Measurements from ENCODE around the gene LCOR. TPM values are rescaled to one million over a fixed set of nuclear protein-coding genes. Genes with fewer than 3 reads are reported as not detected.

Gene LCOR
- total RNA-seq, 3 donors from 2014 or later = 70.4 to 106 (median 93.0) TPM

DNA sequence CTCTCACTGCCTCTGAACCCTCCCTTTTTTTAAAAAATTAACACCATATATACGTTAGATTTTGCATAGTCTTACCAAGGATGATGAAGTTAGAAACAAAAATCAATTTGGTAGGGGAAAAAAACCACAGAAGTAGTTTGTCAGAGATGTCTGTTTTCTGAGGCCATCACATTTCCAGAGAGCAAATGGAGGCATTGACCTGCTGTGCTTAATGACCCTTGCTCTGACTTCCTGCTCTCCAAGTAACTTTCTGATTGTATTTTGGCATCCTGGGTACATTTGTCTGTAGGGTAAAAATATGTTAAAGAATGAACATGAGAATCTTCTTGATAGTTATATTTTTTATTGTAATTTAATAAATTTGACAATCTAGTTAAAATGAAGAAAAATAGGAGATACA is 140.2 kb downstream of the LCOR start:
- no peaks in the 10 kb centered on the region for H3K36me3 ChIP-seq (ENCODE audit: low read depth)
- no peaks in the 10 kb centered on the region for H3K4me1 ChIP-seq (ENCODE audit: low read depth)
- DNase-seq (no peak), ATAC-seq (no peak)
- H3K4me3 ChIP-seq = no peak overlapping the region
- intact Hi-C loops (cut with DNase I, micrococcal nuclease) = no loop called here
- TF ChIP-seq, protein P1, sequence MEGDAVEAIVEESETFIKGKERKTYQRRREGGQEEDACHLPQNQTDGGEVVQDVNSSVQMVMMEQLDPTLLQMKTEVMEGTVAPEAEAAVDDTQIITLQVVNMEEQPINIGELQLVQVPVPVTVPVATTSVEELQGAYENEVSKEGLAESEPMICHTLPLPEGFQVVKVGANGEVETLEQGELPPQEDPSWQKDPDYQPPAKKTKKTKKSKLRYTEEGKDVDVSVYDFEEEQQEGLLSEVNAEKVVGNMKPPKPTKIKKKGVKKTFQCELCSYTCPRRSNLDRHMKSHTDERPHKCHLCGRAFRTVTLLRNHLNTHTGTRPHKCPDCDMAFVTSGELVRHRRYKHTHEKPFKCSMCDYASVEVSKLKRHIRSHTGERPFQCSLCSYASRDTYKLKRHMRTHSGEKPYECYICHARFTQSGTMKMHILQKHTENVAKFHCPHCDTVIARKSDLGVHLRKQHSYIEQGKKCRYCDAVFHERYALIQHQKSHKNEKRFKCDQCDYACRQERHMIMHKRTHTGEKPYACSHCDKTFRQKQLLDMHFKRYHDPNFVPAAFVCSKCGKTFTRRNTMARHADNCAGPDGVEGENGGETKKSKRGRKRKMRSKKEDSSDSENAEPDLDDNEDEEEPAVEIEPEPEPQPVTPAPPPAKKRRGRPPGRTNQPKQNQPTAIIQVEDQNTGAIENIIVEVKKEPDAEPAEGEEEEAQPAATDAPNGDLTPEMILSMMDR (IDR thresholded peaks at IDR 0.05) = no peak
- H3K9me3 ChIP-seq = no peaks in the 10 kb centered on the region

DNA sequence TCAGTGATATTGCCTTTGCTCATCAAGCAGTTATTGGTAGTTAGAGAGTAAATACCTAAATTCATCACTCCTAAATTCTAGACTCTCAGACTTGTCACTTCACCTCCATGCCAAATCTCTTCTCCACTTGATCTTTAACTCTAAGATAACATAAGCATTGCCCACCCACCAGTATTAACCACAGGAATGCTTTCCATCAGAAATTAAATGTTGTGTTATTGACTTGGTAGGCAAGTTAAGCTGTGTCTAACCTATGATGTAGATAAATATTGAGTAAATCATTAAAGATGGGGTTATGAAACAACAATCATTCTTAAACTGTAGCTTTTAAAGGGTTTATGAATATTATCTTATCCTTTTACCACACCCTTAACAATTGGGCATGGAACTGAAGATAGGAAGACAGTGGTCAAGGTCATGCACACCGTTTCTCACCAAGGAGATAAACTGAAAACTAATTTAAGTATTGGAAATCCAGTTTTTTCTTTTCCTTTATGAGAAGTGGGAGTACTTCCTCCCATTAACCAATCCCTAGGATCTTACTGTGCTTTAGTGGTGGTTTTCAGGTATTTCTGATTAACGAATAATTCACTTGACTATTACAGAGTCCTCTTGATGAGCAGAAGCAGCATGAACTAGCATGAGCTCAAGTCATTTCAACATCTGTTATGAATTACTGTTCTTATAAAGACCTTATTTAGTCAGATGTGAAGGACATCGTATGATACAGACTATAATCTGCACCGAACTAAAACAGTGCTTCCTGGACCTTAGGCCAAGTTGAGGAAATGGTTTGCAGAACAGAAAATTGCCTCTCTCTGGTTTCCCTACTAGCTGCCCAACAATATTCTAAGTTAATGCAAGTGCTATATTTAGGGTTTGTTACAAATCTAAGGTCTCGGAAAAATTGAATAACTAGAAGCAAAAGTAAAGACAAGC is 142.0 kb downstream of the LCOR start:
- Histone ChIP-seq H3K4me3 (no peak overlapping the region), H3K9me3 (no peaks in the 10 kb centered on the region), H3K4me1 (ENCODE audit: low read depth) (no peaks in the 10 kb centered on the region), H3K36me3 (ENCODE audit: low read depth) (no peaks in the 10 kb centered on the region)
- intact Hi-C loops (cut with DNase I, micrococcal nuclease) = no loop called here
- DNase-seq (no peak), ATAC-seq (peak; percentile 66)
- TF ChIP-seq, protein P1 (IDR thresholded peaks at IDR 0.05) = no peak

DNA sequence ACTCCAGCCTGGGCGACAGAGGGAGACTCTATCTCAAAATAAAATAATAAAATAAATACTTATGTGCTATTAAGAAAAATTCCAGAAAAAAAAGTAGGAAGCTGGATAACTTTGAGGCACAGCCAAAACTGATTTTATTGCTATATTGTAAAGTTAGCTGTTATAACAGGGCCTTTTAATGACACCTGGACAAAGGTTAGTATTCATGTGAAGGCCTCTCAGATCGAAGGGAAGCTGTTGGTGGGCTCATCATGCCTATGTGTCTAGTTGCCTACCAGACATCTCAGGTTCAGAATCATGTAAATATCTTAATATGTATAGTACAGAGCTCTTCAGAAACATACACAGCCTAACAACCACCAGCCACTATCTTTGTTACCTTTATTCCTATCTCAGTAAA is 143.0 kb downstream of the LCOR start:
- DNase-seq = no peak
- TF ChIP-seq, protein P1 (IDR thresholded peaks at IDR 0.05) = no peak
- intact Hi-C loops (cut with DNase I, micrococcal nuclease) = no loop called here
- ATAC-seq = peak; percentile 62
- Histone ChIP-seq H3K36me3 (ENCODE audit: low read depth) (no peaks in the 10 kb centered on the region), H3K4me3 (no peak overlapping the region), H3K4me1 (ENCODE audit: low read depth) (no peaks in the 10 kb centered on the region), H3K9me3 (no peaks in the 10 kb centered on the region)

DNA sequence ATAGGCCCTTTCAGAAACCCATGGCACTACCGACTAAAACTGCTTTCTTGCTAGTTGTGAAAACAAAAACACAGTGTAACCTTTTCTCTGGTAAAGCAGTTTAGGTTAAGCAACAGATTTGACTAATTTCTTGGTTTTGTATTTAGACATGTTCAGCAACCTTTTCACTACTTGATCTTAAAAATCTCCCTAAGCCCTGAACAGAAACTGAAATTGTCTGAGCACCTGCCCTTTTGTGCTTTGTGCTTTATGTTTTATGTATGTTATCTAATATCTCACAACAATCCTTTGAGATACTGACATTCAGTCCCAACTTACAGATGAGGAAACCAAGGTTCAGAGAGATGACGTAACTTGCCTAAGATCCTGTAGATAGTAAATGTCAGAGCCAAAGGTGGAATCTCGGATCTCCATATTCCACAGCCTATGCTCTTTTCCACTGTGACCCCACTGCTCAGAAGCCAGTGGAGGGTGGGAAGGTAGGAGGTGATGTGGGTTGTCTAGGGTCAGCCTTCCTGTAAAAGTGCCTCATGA is 146.6 kb downstream of the LCOR start:
- ATAC-seq = no peak

DNA sequence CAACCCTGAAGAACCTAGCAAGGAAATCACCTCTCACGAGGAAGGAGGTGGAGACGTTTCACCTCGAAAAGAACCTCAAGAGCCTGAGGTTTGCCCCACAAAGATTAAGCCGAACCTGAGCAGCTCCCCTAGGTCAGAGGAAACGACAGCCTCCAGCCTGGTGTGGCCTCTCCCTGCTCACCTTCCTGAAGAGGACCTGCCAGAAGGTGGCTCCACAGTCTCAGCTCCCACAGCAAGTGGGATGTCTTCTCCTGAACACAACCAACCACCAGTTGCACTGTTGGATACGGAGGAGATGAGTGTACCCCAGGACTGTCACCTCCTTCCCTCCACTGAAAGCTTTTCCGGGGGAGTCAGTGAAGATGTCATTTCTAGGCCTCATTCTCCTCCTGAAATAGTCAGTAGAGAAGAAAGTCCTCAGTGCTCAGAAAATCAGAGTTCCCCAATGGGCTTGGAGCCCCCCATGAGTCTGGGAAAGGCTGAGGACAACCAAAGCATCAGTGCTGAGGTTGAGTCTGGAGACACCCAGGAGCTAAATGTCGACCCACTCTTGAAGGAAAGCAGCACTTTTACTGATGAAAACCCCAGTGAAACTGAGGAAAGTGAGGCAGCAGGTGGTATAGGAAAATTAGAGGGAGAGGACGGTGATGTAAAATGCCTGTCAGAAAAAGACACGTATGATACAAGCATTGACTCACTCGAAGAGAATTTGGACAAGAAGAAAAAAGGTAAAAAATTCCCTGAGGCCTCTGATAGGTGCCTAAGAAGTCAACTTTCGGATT is 150.2 kb downstream of the LCOR start:
- intact Hi-C loops (cut with DNase I, micrococcal nuclease) = no loop called here
- ATAC-seq (no peak), DNase-seq (no peak)
- Histone ChIP-seq H3K9me3 (no peaks in the 10 kb centered on the region), H3K36me3 (ENCODE audit: low read depth) (no peaks in the 10 kb centered on the region), H3K4me1 (ENCODE audit: low read depth) (no peaks in the 10 kb centered on the region), H3K4me3 (no peak overlapping the region)
- TF ChIP-seq, protein P1 (IDR thresholded peaks at IDR 0.05) = no peak

More for the DNA sequence above, 146.6 kb downstream of the LCOR start:
- intact Hi-C loops (cut with DNase I, micrococcal nuclease) = no loop called here
- TF ChIP-seq, protein P1 (IDR thresholded peaks at IDR 0.05) = no peak
- H3K36me3 ChIP-seq (ENCODE audit: low read depth) = no peaks in the 10 kb centered on the region
- no peaks in the 10 kb centered on the region for H3K4me1 ChIP-seq (ENCODE audit: low read depth)
- H3K9me3 ChIP-seq = no peaks in the 10 kb centered on the region
- H3K4me3 ChIP-seq = no peak overlapping the region
- no peak for DNase-seq
